BLaER1 (cell line): ENCODE results near the gene LGALS4.
"Not testable (repeated sequence)": the region's sequence is repeated elsewhere in the genome, so short reads cannot be mapped to it uniquely, and the experiment has no call there.

Experiments used
- H3K27ac ChIP-seq: shearing (Covaris generic); formaldehyde crosslinking; 2 replicates; pipeline ENCODE4 v1.8.1; 2022
- H3K27me3 ChIP-seq: shearing (Covaris generic); formaldehyde crosslinking; 2 replicates; pipeline ENCODE4 v1.8.1; 2022
- H3K36me3 ChIP-seq: shearing (Covaris generic); formaldehyde crosslinking; 2 replicates; pipeline ENCODE4 v1.8.1; 2022
- H3K4me1 ChIP-seq: shearing (Covaris generic); formaldehyde crosslinking; 2 replicates; pipeline ENCODE4 v1.8.1; 2022
- H3K4me2 ChIP-seq: shearing (Covaris generic); formaldehyde crosslinking; 2 replicates; pipeline ENCODE4 v1.8.1; 2022
- H3K4me3 ChIP-seq: shearing (Covaris generic); formaldehyde crosslinking; 2 replicates; pipeline ENCODE4 v1.8.1; 2022
- H3K9ac ChIP-seq: shearing (Covaris generic); formaldehyde crosslinking; 2 replicates; pipeline ENCODE4 v1.8.1; 2022
- H3K9me3 ChIP-seq: shearing (Covaris generic); formaldehyde crosslinking; 2 replicates; pipeline ENCODE4 v1.8.1; 2022
- H4K20me1 ChIP-seq: shearing (Covaris generic); formaldehyde crosslinking; 2 replicates; pipeline ENCODE4 v1.8.1; 2022
- Cebpa-rat ChIP-seq: shearing (Covaris generic); IDR thresholded peaks from 2 replicates; pipeline ENCODE4 v1.8.1; 2022

Gene LGALS4

DNA sequence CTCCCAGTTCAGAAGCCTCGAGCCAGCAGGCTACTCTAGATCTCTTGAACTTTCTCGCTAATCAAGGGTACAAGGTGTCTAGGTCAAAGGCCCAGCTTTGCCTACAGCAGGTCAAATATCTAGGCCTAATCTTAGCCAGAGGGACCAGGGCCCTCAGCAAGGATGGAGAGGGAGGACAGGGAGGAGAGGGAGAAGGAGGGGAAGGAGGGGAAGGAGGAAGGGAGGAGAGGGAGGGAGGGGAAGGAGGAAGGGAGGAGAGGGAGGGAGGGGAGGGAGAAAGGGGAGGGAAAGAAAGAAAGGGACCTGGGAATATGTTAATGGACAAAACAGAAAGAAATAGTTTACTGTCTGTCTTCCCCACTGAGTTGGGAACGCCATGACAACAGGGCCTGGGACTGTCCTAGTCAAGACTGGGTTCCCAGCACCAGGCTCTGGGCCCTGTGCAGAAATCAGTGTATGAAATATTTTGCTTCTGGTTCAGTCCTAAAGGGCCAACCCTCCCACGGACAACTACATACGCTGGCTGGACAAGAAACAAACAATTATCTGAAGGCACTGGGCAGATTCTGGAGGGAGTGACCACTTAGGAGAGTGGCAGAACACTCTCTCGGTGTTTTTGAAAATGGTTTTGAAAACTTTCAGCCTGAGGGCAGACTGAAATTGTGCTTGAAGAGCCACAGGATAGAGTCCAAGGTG, 14.3 kb upstream of the LGALS4 start:
- no peak overlapping the region for H3K27ac ChIP-seq
- H3K9ac ChIP-seq, result no peak overlapping the region
- H3K4me3 ChIP-seq, result no peak overlapping the region
- H3K4me1 ChIP-seq, result peaks cover 14% of the 10 kb centered on the region
- H3K36me3 ChIP-seq, result peaks cover 81% of the 10 kb centered on the region
- no peak overlapping the region for H3K4me2 ChIP-seq
- H4K20me1 ChIP-seq, result no peaks in the 10 kb centered on the region
- H3K9me3 ChIP-seq, result peaks cover 10% of the 10 kb centered on the region
- no peaks in the 10 kb centered on the region for H3K27me3 ChIP-seq
- TF ChIP-seq Cebpa-rat, result no peak

DNA sequence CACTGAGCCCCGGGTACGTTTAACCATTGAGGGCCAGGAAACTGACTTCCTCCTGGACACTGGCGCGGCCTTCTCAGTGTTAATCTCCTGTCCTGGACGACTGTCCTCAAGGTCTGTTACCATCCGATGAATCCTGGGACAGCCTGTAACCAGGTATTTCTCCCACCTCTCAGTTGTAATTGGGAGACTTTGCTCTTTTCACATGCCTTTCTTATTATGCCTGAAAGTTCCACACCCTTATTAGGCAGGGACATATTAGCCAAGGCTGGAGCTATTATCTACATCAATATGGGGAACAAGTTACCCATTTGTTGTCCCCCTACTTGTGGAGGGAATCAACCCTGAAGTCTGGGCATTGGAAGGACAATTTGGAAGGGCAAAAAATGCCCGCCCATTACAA, 13.2 kb upstream of the LGALS4 start:
- not testable (repeated sequence) for H3K9me3 ChIP-seq, H3K4me2 ChIP-seq, H4K20me1 ChIP-seq, H3K9ac ChIP-seq, H3K27ac ChIP-seq, H3K27me3 ChIP-seq, H3K4me1 ChIP-seq, H3K4me3 ChIP-seq
- peaks cover 91% of the 10 kb centered on the region for H3K36me3 ChIP-seq

DNA sequence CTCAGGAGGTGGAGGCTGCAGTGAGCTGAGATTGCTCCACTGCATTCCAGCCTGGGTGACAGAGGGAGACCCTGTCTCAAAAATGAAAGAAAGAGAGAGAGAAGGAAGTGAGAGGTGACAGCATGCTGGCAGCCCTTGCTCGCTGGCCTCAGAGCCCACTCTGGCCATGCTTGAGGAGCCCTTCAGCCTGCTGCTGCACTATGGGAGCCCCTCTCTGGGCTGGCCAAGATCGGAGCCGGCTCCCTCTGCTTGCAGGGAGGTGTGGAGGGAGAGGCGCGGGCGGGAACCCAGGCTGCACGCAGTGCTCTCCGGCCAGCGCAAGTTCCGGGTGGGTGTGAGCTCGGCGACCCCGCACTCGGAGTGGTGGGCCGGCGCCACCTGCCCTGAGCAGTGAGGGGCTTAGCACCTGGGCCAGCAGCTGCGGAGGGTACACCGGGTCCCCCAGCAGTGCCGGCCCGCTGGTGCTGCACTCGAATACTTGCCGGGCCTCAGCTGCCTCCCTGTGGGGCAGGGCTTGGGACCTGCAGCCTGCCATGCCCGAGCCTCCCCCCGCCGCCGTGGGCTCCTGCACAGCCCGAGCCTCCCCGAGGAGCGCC, 8.6 kb upstream of the LGALS4 start:
- H3K4me2 ChIP-seq, H3K9ac ChIP-seq, H3K27me3 ChIP-seq, H3K4me1 ChIP-seq, H3K4me3 ChIP-seq, H3K27ac ChIP-seq, H3K9me3 ChIP-seq: not testable (repeated sequence)
- H3K36me3 ChIP-seq, result peaks cover 89% of the 10 kb centered on the region
- peaks cover 24% of the 10 kb centered on the region; the same call in 1 of the 2 replicates for H4K20me1 ChIP-seq

DNA sequence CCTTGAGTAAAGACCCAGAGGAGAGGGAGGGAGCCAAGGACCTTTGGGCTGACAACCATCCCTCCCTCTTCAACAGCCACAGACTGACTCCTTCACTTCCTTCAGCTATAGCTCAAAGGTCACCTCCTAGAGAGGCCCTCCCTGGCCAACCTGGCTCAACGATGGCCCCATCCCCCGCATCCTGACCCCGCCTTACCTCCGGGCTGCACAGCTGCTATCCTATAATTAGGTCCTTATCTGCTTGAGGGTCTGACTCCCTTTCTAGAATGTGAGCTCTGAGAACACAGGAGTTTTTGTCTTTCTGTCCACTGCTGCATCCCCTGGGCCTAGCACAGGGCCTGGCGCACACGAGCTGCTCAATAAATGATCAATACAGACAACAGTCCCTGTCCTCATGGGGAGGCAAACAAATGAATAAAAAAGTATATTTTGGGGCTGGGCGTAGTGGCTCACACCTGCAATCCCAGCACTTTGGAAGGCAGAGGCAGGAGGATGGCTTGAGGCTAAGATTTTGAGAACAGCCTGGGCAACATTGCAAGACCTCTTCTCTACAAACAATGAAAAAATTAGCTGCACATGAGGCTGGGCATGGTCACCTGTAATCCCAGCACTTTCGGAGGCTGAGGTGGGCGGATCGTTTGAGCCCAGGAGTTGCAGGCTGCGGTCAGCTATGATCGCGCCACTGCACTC, 6.6 kb upstream of the LGALS4 start:
- H3K4me3 ChIP-seq, result no peak overlapping the region
- peaks cover 24% of the 10 kb centered on the region; the same call in 1 of the 2 replicates for H4K20me1 ChIP-seq
- peaks cover 10% of the 10 kb centered on the region for H3K9me3 ChIP-seq
- no peak for TF ChIP-seq Cebpa-rat
- no peak overlapping the region for H3K9ac ChIP-seq
- peaks cover 89% of the 10 kb centered on the region for H3K36me3 ChIP-seq
- no peaks in the 10 kb centered on the region for H3K27me3 ChIP-seq
- H3K27ac ChIP-seq, result no peak overlapping the region
- H3K4me1 ChIP-seq, result peaks cover 8% of the 10 kb centered on the region; the same call in 1 of the 2 replicates
- no peak overlapping the region for H3K4me2 ChIP-seq

DNA sequence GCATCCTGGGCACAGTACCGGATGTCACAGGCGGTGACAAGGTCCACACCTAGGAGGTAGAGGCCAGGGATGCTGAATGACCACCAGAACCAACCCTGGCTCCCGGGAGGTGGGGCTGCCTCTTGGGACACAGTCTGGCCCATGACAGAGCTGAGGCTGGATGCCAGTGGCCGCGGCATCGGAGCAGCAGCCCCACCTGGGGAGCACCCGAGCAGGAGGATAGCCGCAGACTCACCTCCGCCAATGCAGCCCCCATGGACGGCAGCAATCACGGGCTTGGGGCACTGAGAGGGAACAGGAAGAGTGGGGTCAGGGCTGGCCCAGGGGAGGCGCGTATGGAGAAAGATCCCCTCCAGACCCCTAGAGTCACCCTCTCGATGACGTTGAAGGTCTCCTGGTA, 4.3 kb upstream of the LGALS4 start:
- Histone ChIP-seq H3K27ac (no peak overlapping the region), H3K4me1 (peaks cover 8% of the 10 kb centered on the region; the same call in 1 of the 2 replicates), H3K36me3 (peaks cover 68% of the 10 kb centered on the region), H4K20me1 (peaks cover 24% of the 10 kb centered on the region; the same call in 1 of the 2 replicates), H3K4me3 (no peak overlapping the region), H3K9me3 (no peaks in the 10 kb centered on the region), H3K4me2 (no peak overlapping the region), H3K9ac (no peak overlapping the region), H3K27me3 (no peaks in the 10 kb centered on the region)
- no peak for TF ChIP-seq Cebpa-rat

DNA sequence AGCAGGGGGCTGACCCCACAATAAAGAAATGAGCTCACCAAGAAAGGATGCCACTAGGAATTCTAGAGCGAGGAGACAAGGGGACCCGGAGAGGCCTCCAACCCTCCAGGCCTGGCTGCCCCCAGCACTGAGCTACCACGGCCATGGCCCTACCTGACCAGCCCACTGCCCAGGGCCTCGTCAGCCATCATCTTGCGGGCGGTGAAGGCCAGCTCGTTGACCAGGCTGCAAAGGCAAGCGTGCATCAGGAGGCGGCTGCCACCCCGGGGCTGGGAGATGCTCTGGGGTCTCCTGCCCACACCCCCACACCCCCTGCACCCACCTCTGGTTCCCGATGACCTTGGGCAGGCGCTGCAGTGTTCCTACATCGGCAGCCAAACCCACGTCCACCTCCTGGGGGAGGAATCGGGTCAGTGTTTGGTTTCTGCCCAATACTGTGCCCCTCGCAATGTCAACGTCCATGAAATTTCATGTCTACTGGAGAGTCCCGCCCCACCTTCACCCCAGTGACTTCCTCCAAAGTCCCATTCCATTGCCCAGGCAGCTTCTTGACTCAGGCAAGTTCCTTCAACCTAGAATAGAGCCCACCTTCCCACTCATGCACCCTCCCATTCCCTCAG, 3.5 kb upstream of the LGALS4 start:
- Histone ChIP-seq H3K4me1 (peaks cover 8% of the 10 kb centered on the region; the same call in 1 of the 2 replicates), H3K4me2 (no peak overlapping the region), H3K4me3 (no peak overlapping the region), H3K27ac (no peak overlapping the region), H3K9ac (no peak overlapping the region), H4K20me1 (peaks cover 20% of the 10 kb centered on the region; the same call in 1 of the 2 replicates), H3K36me3 (peaks cover 60% of the 10 kb centered on the region), H3K27me3 (no peaks in the 10 kb centered on the region), H3K9me3 (no peaks in the 10 kb centered on the region)
- TF ChIP-seq Cebpa-rat, result no peak

DNA sequence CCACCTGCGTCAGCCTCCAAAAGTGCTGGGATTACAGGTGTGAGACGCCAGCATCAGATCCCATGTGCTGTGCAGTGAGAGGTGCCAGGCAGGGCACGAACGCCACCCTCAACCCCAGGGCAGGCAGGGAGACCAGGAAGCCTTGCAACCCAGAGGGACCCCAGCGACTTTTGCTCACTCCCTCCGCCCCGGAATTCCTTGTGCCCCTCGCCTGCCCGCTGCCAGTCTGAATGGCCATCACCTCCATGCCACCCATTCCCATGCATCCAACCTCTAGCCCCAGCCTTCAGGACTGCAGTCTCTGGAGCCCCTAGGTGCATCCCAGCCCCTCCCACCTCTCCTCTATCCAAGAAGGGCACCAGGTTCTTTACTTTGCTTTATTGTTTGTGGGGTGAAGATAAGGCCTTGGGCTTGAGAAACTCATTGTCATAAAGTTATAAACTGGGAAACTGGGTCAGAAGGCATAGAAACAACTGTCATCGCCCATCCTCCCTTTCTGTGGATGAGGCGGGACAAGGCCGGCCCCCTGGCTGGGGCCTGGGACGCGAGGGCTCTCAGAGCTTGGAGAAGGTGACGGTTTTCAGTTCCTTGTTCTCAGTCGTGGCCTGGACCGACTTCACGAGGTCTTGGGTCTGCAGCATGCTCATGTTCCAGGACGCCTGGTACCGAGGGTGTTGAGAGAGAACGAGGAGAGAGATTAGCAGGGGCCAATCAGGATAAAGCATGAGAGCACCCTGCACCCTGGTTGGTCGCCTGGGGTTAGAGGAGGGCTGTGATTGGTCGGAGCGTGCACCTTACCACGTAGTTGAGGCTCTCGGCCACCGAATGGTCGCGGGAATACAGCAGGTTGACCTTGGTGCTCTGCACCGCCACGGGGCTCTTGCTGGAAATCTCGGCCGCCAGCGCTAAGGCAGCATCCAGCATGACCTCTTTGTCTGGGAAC, 2.6 kb upstream of the LGALS4 start:
- Histone ChIP-seq H3K4me2 (no peak overlapping the region), H3K9ac (no peak overlapping the region), H3K4me3 (no peak overlapping the region), H3K4me1 (peaks cover 8% of the 10 kb centered on the region; the same call in 1 of the 2 replicates), H3K27ac (no peak overlapping the region), H3K9me3 (no peaks in the 10 kb centered on the region), H4K20me1 (peaks cover 11% of the 10 kb centered on the region; the same call in 1 of the 2 replicates), H3K27me3 (no peaks in the 10 kb centered on the region), H3K36me3 (peaks cover 52% of the 10 kb centered on the region)
- no peak for TF ChIP-seq Cebpa-rat

DNA sequence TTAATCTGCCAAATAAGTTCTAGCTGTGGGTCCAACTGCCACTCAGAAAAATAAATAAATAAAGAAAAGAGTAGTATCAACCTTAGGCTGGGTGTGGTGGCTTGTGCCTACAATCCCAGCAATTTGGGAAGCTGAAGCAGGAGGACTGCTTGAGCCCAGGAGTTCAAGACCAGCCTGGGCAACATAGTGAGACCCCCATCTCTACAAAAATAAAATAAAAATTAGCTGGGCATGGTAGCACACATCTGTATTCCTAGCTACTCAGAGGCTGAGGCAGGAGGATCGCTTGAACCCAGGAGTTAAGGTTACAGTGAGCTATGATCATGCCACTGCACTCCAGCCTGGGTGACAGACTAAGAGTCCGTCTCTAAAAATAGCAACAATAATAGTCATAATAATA, 1.2 kb upstream of the LGALS4 start:
- H3K9me3 ChIP-seq, result not testable (repeated sequence)

DNA sequence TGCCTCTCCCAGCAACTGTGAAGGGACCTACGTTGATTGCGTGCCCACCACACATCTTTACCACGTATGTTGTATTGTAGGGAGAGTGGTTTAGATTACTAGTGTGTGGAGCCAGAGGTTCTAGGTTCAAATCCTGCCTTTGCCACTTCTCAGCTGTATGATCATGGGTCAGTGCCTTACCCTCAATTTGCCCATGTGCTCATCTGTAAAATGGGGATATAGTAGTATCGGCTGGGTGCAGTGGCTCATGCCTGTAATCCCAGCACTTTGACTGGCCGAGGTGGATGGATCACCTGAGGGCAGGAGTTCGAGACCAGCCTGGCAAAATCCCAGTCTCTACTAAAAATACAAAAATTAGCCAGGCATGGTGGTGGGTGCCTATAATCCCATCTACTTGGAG, 578 bp upstream of the LGALS4 start:
- TF ChIP-seq Cebpa-rat, result no peak
- Histone ChIP-seq H3K9me3 (peaks cover 6% of the 10 kb centered on the region; the same call in 1 of the 2 replicates), H3K4me1 (no peaks in the 10 kb centered on the region), H3K36me3 (peaks cover 45% of the 10 kb centered on the region), H4K20me1 (no peaks in the 10 kb centered on the region; the same call in 1 of the 2 replicates), H3K27me3 (no peaks in the 10 kb centered on the region), H3K4me3 (no peak overlapping the region), H3K9ac (no peak overlapping the region), H3K4me2 (no peak overlapping the region), H3K27ac (no peak overlapping the region)

More for the DNA sequence above, 1.2 kb upstream of the LGALS4 start:
- peaks cover 47% of the 10 kb centered on the region for H3K36me3 ChIP-seq
- not testable (repeated sequence) for H4K20me1 ChIP-seq, H3K4me2 ChIP-seq, H3K27me3 ChIP-seq, H3K4me1 ChIP-seq, H3K27ac ChIP-seq, H3K4me3 ChIP-seq, H3K9ac ChIP-seq
